NCI-H510A (cell line): ENCODE measurements around the gene FTMT.
"Not testable (repeated sequence)": the region's sequence is repeated elsewhere in the genome, so short reads cannot be mapped to it uniquely, and the experiment has no call there.

ENCODE experiments used
- DNase-seq: peaks from one replicate; lab custom pipeline; 2025; lab: John Stamatoyannopoulos, UW

Gene FTMT

GRCh38 chr5:121851643-121852574, at the start of gene FTMT:
FTMT (plus strand) TSS chr5:121851882; CDS start chr5:121851964, 82 bp downstream.
- DNase-seq = no peak

GRCh38 chr5:121805251-121805650, 46.4 kb upstream of the FTMT start:
- DNase-seq = not testable (repeated sequence)

GRCh38 chr5:121805911-121806310, 45.8 kb upstream of the FTMT start:
- DNase-seq = no peak

GRCh38 chr5:121816164-121816563, 35.5 kb upstream of the FTMT start:
- no peak for DNase-seq

GRCh38 chr5:121819682-121820261, 31.9 kb upstream of the FTMT start:
- DNase-seq = no peak

GRCh38 chr5:121833617-121834016, 18.1 kb upstream of the FTMT start:
- DNase-seq = no peak

- no peak for DNase-seq
These were observed 17.7 kb upstream of the FTMT start for GRCh38 chr5:121834021-121834420.

- DNase-seq = no peak
These were observed 9.8 kb upstream of the FTMT start for GRCh38 chr5:121841892-121842291.

GRCh38 chr5:121850272-121850671, 1.4 kb upstream of the FTMT start:
- DNase-seq = no peak

GRCh38 chr5:121853850-121854249, 2.2 kb downstream of the FTMT start:
- DNase-seq = no peak

- no peak for DNase-seq
These were observed 11.1 kb downstream of the FTMT start for GRCh38 chr5:121862801-121863200.

GRCh38 chr5:121863753-121864285, 12.1 kb downstream of the FTMT start:
- no peak for DNase-seq

- no peak for DNase-seq
These were observed 15.7 kb downstream of the FTMT start for GRCh38 chr5:121867403-121867802.

GRCh38 chr5:121870489-121870888, 18.8 kb downstream of the FTMT start:
- no peak for DNase-seq

GRCh38 chr5:121872856-121873255, 21.2 kb downstream of the FTMT start:
- DNase-seq = no peak

- DNase-seq = no peak
These were observed 21.7 kb downstream of the FTMT start for GRCh38 chr5:121873409-121873808.

GRCh38 chr5:121885630-121886029, 33.9 kb downstream of the FTMT start:
- no peak for DNase-seq

- DNase-seq = no peak
These were observed 36.0 kb downstream of the FTMT start for GRCh38 chr5:121887727-121888126.

GRCh38 chr5:121890297-121890858, 38.7 kb downstream of the FTMT start:
- DNase-seq = no peak

GRCh38 chr5:121897341-121897740, 45.7 kb downstream of the FTMT start:
- DNase-seq = no peak

- no peak for DNase-seq
These were observed 47.7 kb downstream of the FTMT start for GRCh38 chr5:121899346-121899745.
